Bronchial epithelial cell (primary cell): Measurements from ENCODE around the gene DST. TPM values are rescaled to one million over a fixed set of nuclear protein-coding genes. Genes with fewer than 3 reads are reported as not detected.
A peak's percentile ranks its signal among the peaks of the same experiment; 100 is the strongest.

ENCODE experiments used
- DNase-seq: peaks from one replicate; pipeline ENCODE4 v3.0.0-alpha.2; 2010; ENCODE audit warnings: low read depth
- FAIRE-seq: peaks from 2 replicates; lab custom pipeline; 2011; peaks lifted over from hg19 to GRCh38; lab: Jason Lieb, UNC
- H3K27me3 ChIP-seq: 2 replicates; pipeline ENCODE4 v1.5.1; 2011; ENCODE audit warnings: low read length; ENCODE audit not compliant: control insufficient read depth, insufficient read depth
- H3K36me3 ChIP-seq: 2 replicates; pipeline ENCODE4 v1.5.1; 2011; ENCODE audit warnings: low read length; ENCODE audit not compliant: control insufficient read depth, insufficient read depth
- H3K4me3 ChIP-seq: 2 replicates; pipeline ENCODE4 v1.5.1; 2011; ENCODE audit warnings: mild to moderate bottlenecking, low read depth, low read length, control low read depth
- CTCF ChIP-seq: IDR thresholded peaks from 2 replicates; pipeline ENCODE4 v1.5.1; 2011; ENCODE audit warnings: mild to moderate bottlenecking, moderate library complexity, low read length, control low read depth, inconsistent platforms; ENCODE audit not compliant: insufficient read depth, severe bottlenecking
- total RNA-seq: library from RNA; depleted of rRNA; stranded (reverse); fragments of >200 nt; gene quantifications from 2 replicates; pipeline ENCODE4 v1.2.1, GENCODE V29; 2014

The DST gene
- total RNA-seq, 1 donor from 2014 or later = 450 TPM

- no peak for DNase-seq
- no peak for FAIRE-seq
- Histone ChIP-seq H3K36me3 (no peaks in the 10 kb centered on the region), H3K4me3 (no peak overlapping the region), H3K27me3 (no peaks in the 10 kb centered on the region)
- TF ChIP-seq CTCF = no peak
Observed at GRCh38 chr6:56445818-56446217, 196.9 kb downstream of the DST start.

GRCh38 chr6:56444855-56445254 lies 197.8 kb downstream of the DST start:
- no peak for FAIRE-seq

GRCh38 chr6:56440551-56440981 lies 202.1 kb downstream of the DST start:
- no peak for TF ChIP-seq CTCF
- FAIRE-seq = peak; percentile 55
- Histone ChIP-seq H3K4me3 (no peak overlapping the region), H3K36me3 (no peaks in the 10 kb centered on the region), H3K27me3 (no peaks in the 10 kb centered on the region)
- peak; percentile 44 for DNase-seq

More at GRCh38 chr6:56444855-56445254, 197.8 kb downstream of the DST start:
- H3K27me3 ChIP-seq = no peaks in the 10 kb centered on the region
- no peak overlapping the region for H3K4me3 ChIP-seq
- no peaks in the 10 kb centered on the region for H3K36me3 ChIP-seq
- TF ChIP-seq CTCF = no peak
- no peak for DNase-seq

- DNase-seq = peak; percentile 78
- FAIRE-seq = no peak
- TF ChIP-seq CTCF = no peak
- Histone ChIP-seq H3K4me3 (no peak overlapping the region), H3K27me3 (no peaks in the 10 kb centered on the region), H3K36me3 (no peaks in the 10 kb centered on the region)
Observed at GRCh38 chr6:56437171-56437900, 205.4 kb downstream of the DST start.

- FAIRE-seq = no peak
- no peak for DNase-seq
- Histone ChIP-seq H3K27me3 (no peaks in the 10 kb centered on the region), H3K36me3 (no peaks in the 10 kb centered on the region), H3K4me3 (no peak overlapping the region)
- TF ChIP-seq CTCF = no peak
Observed at GRCh38 chr6:56435754-56436153, 206.9 kb downstream of the DST start.
